GM12878 (cell line): ENCODE results near the gene ZNF768. TPM values are rescaled to one million over a fixed set of nuclear protein-coding genes. Genes with fewer than 3 reads are reported as not detected.

Experiments
- ATAC-seq: fragments of 200-7000 bp; cut with Tn5 transposase; 3 replicates; pipeline ENCODE4 v1.9.1; 2020; ENCODE audit warnings: mild to moderate bottlenecking, moderate library complexity
- BruUV-seq: library from RNA; stranded (reverse); fragments of 400-500 nt; replicated peaks from 2 replicates; lab custom pipeline; 2021; lab: Mats Ljungman, UMichigan
- CTCF ChIA-PET: fragments of 300-600 bp; sonication (Branson Sonifier 250); formaldehyde crosslinking; extraction: SDS; loops from one replicate; lab custom pipeline; 2021; ENCODE audit warnings: inconsistent platforms; lab: Yijun Ruan, JAX
- POLR2A ChIA-PET: fragments of 350-600 bp; formaldehyde crosslinking; extraction: SDS; loops from one replicate; lab custom pipeline; 2021; ENCODE audit warnings: inconsistent platforms; lab: Charles Lee
- RAD21 ChIA-PET: fragments of 300-600 bp; sonication (Branson Sonifier 250); formaldehyde crosslinking; loops from one replicate; lab custom pipeline; 2023; ENCODE audit warnings: antibody characterized with exemption; ENCODE audit not compliant: unreplicated experiment; lab: Charles Lee
- SMC1A ChIA-PET: fragments of 300-600 bp; sonication (Branson Sonifier 250); formaldehyde crosslinking; loops from one replicate; lab custom pipeline; 2023; ENCODE audit not compliant: unreplicated experiment, uncharacterized antibody; lab: Charles Lee
- DNase-seq: peaks from one replicate; pipeline ENCODE4 v3.0.0-alpha.2; 2011; ENCODE audit warnings: low read depth, low spot score
- FAIRE-seq: peaks from 3 replicates; lab custom pipeline; 2011; peaks lifted over from hg19 to GRCh38; lab: Jason Lieb, UNC
- H2AFZ ChIP-seq: 2 replicates; pipeline ENCODE4 v1.6.0; 2011; ENCODE audit warnings: low read depth, low read length, control low read depth; ENCODE audit not compliant: control insufficient read depth
- H3K27ac ChIP-seq: 2 replicates; pipeline ENCODE4 v1.5.1; 2011; ENCODE audit warnings: control low read depth; ENCODE audit not compliant: control insufficient read depth, insufficient read depth
- H3K27me3 ChIP-seq, 2 experiments: replicated peaks in 1 of 2; 2 replicates each; pipeline versions ENCODE4 v1.6.0 to v1.6.1; 2011; ENCODE audit warnings: low read length in 1 of 2; ENCODE audit not compliant: control insufficient read depth in 2 of 2, insufficient read depth in 2 of 2
- H3K36me3 ChIP-seq, 2 experiments: 2 replicates each; pipeline ENCODE4 v1.5.1; 2011; ENCODE audit warnings: low read length in 1 of 2; ENCODE audit not compliant: control insufficient read depth in 2 of 2, insufficient read depth in 2 of 2
- H3K4me1 ChIP-seq: 2 replicates; pipeline ENCODE4 v1.6.1; 2011; ENCODE audit warnings: mild to moderate bottlenecking, low read length, moderate library complexity, mixed read lengths; ENCODE audit not compliant: control insufficient read depth, insufficient read depth
- H3K4me2 ChIP-seq: 2 replicates; pipeline ENCODE4 v1.6.0; 2011; ENCODE audit warnings: control low read depth; ENCODE audit not compliant: control insufficient read depth, insufficient read depth
- H3K4me3 ChIP-seq: fragments of 200-600 bp; sonication (generic); 2 replicates; pipeline ENCODE4 v1.5.1; 2016
- H3K79me2 ChIP-seq: 2 replicates; pipeline ENCODE4 v1.6.0; 2011; ENCODE audit warnings: low read length; ENCODE audit not compliant: control insufficient read depth, insufficient read depth
- H3K9ac ChIP-seq: 2 replicates; pipeline ENCODE4 v1.8.0; 2011; ENCODE audit warnings: low read length, control low read depth, mixed read lengths; ENCODE audit not compliant: control insufficient read depth, insufficient read depth
- H3K9me3 ChIP-seq: replicated peaks from 3 replicates; pipeline ENCODE4 v1.5.1; 2011; ENCODE audit warnings: mild to moderate bottlenecking, low read length; ENCODE audit not compliant: control insufficient read depth, insufficient read depth
- H4K20me1 ChIP-seq: 2 replicates; pipeline ENCODE4 v1.6.0; 2011; ENCODE audit not compliant: control insufficient read depth, insufficient read depth
- HDAC2 ChIP-seq: fragments of 200-600 bp; sonication (generic); IDR thresholded peaks from 2 replicates; pipeline ENCODE4 v1.6.1; 2017
- RFX5 ChIP-seq: IDR thresholded peaks from 2 replicates; pipeline ENCODE4 v1.6.1; 2011; ENCODE audit warnings: low read depth, low read length, improper control_type of control experiment
- SKIL ChIP-seq: fragments of 450-650 bp; IDR thresholded peaks from 2 replicates; pipeline ENCODE4 v1.6.1; 2017; ENCODE audit warnings: mild to moderate bottlenecking, low read depth, inconsistent platforms; ENCODE audit not compliant: poor library complexity, severe bottlenecking
- WGBS: methylation state at CpG from one replicate; pipeline ENCODE4 v1.1.6; 2016; ENCODE audit warnings: low lambda C conversion rate; ENCODE audit not compliant: insufficient replicate concordance, insufficient coverage; ENCODE audit errors: missing lambda C conversion rate; 5-methylcytosine and 5-hydroxymethylcytosine counted together
- in situ Hi-C: fragments of 300-500 bp; cut with MboI; formaldehyde crosslinking; loops from 9 replicates; pipeline ENCODE4 v1.14.3; 2018; ENCODE audit warnings: mixed read lengths
- intact Hi-C: fragments of 100-400 bp; cut with micrococcal nuclease; formaldehyde crosslinking; loops from one replicate; pipeline ENCODE4 v1.14.2; 2022; ENCODE audit not compliant: unreplicated experiment
- polyA plus RNA-seq, 11 experiments: library from polyadenylated mRNA; depleted of rRNA in 4 of 11; unstranded in 6 of 11; stranded (reverse) in 5 of 11; fragments of >200 nt; fragmentation: Nextera tagmentation in 4 of 11; fragmentation: Illumina TruSeq in 1 of 11; extraction: Ambion mirVana in 4 of 11; extraction: Trizol in 1 of 11; gene quantifications; 1 replicate in 1 of 11; 2 replicates in 10 of 11; pipeline versions ENCODE4 v1.2.1 to v1.2.3, GENCODE V29; 2011 to 2016; ENCODE audit warnings: inconsistent platforms in 2 of 11, missing spikeins in 2 of 11, low read depth in 1 of 11
- total RNA-seq, 4 experiments: library from RNA; depleted of rRNA in 3 of 4; stranded (reverse); fragments of >200 nt in 3 of 4; fragmentation: Illumina TruSeq in 1 of 4; extraction: Trizol in 1 of 4; gene quantifications; 2 replicates each; pipeline versions ENCODE4 v1.2.1 to v1.2.3, GENCODE V29; 2013 to 2021

ZNF768 gene
- total and polyA plus RNA-seq, 10 of the 15 experiments (the other 5 are each of a cell fraction or from before 2014, with no cell fraction given): 0.05 to 23.1 (median 9.1) TPM

GRCh38 chr16:30569746-30570635, 43.6 kb upstream of the ZNF768 start:
- H3K4me3 ChIP-seq: no peak overlapping the region
- in situ Hi-C loops (no loop called here), intact Hi-C loops (loop anchor here (10.0 kb wide), 1 partner anchor 85 kb away; the partner anchor contains the start of genes FBRS and PRR14)
- H3K79me2 ChIP-seq: peaks cover 11% of the 10 kb centered on the region
- no peak for ATAC-seq
- ChIA-PET SMC1A (interaction anchor here (0.7 to 1.2 kb wide), 4 partner anchors 11 to 150 kb away, joined by 3 to 4 read pairs (median 3); partner anchors contain the start of gene DCTPP1), CTCF (interaction anchor here (1.2 to 3.1 kb wide), 3 partner anchors 8 to 34 kb away, joined by 5 to 13 read pairs (median 8); partner anchors contain the start of gene ZNF764), RAD21 (interaction anchor here (1.1 to 3.3 kb wide), 5 partner anchors 12 to 140 kb away, joined by 4 to 28 read pairs (median 8); partner anchors contain the start of genes DCTPP1, ZNF764 and ZNF785), POLR2A (interaction anchor here (0.9 to 3.1 kb wide), 3 partner anchors 8 to 140 kb away, joined by 3 to 31 read pairs (median 14); partner anchors contain the start of genes DCTPP1 and ZNF764)
- H4K20me1 ChIP-seq: no peaks in the 10 kb centered on the region
- no peak for FAIRE-seq
- no peaks in the 10 kb centered on the region for H3K27me3 ChIP-seq
- peaks cover 27% of the 10 kb centered on the region for H3K4me1 ChIP-seq
- no peaks in the 10 kb centered on the region; a peak in 1 of 4 replicates for H3K36me3 ChIP-seq
- WGBS: 97% methylated on average over 40 of the region's 44 CpGs
- TF ChIP-seq HDAC2: no peak
- no peak for TF ChIP-seq RFX5
- TF ChIP-seq SKIL: no peak
- H3K4me2 ChIP-seq: peak overlapping the region; percentile 26; the same call in 1 of the 2 replicates
- H2AFZ ChIP-seq: no peak overlapping the region
- no peak overlapping the region for H3K27ac ChIP-seq
- no peak for DNase-seq
- BruUV-seq: no TSS peak
- H3K9me3 ChIP-seq: no peaks in the 10 kb centered on the region
- H3K9ac ChIP-seq: no peak overlapping the region
